ENCODE measurements around the gene CNNM4. TPM values are rescaled to one million over a fixed set of nuclear protein-coding genes. Genes with fewer than 3 reads are reported as not detected.
"Not testable (repeated sequence)": the region's sequence is repeated elsewhere in the genome, so short reads cannot be mapped to it uniquely, and the experiment has no call there.

Gene CNNM4
- total RNA-seq, 1 experiment from 2014 or later = 28.3 TPM

GRCh38 chr2:96792772-96793749 lies 32.4 kb downstream of the CNNM4 start:
- Mint-ChIP-seq H3K4me1 (ENCODE audit: low read depth, unreplicated experiment) (peaks cover 14% of the 10 kb centered on the region), H3K36me3 (ENCODE audit: insufficient read depth, unreplicated experiment) (peaks cover 7% of the 10 kb centered on the region), H3K9me3 (ENCODE audit: unreplicated experiment) (no peaks in the 10 kb centered on the region), H3K27me3 (ENCODE audit: insufficient read depth, unreplicated experiment) (no peaks in the 10 kb centered on the region), H3K4me3 (ENCODE audit: unreplicated experiment) (no peak overlapping the region), H3K27ac (ENCODE audit: unreplicated experiment) (no peak overlapping the region)
- BruUV-seq (replicated peaks) = no TSS peak
- POLR2A ChIA-PET = no interaction called here
- CTCF ChIA-PET = interaction anchor here (0.7 kb wide), 1 partner anchor 238 kb away, joined by 3 read pairs; no protein-coding TSS in a partner anchor
- Histone ChIP-seq H3K9me3 (no peaks in the 10 kb centered on the region), H3K36me3 (ENCODE audit: control insufficient read depth, insufficient read depth, low read length) (no peaks in the 10 kb centered on the region), H3K4me3 (ENCODE audit: low read depth, low read length) (no peak overlapping the region), H3K27me3 (replicated peaks; ENCODE audit: control insufficient read depth, insufficient read depth, low read length) (no peaks in the 10 kb centered on the region), H3K4me1 (peaks cover 13% of the 10 kb centered on the region)
- intact Hi-C loops (cut with micrococcal nuclease; ENCODE audit: unreplicated experiment) = no loop called here
- DNase-seq = no peak
- no peak for TF ChIP-seq CTCF (IDR thresholded peaks at IDR 0.05; ENCODE audit: insufficient read depth in 1 of 2, low read depth in 1 of 2, low read length in 1 of 2, severe bottlenecking in 1 of 2, unreplicated experiment in 1 of 2)

DNA sequence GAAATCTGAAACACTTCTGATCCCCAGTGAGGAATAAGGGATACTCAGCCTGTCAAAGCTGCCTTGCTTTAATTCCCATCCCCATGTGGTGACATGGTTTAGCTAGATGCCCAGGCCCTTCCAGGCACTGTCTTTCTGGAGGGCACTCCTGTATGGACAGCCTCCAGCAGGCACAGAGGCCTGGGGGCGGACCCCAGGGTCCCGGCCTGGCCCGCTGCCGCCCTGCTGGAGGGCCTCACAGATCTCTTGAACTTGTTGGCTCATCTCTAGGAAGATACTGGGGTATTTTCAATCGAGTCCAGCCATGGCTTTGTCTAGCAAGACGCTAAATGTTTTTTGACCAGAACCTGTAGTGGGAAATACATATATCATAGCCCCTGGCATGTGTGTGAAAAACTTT lies 34.4 kb downstream of the CNNM4 start:
- H3K36me3 Mint-ChIP-seq (ENCODE audit: insufficient read depth, unreplicated experiment) = no peaks in the 10 kb centered on the region
- H3K4me3 Mint-ChIP-seq (ENCODE audit: unreplicated experiment) = no peak overlapping the region
- H3K9me3 Mint-ChIP-seq (ENCODE audit: unreplicated experiment) = no peaks in the 10 kb centered on the region
- no peaks in the 10 kb centered on the region for H3K9me3 ChIP-seq
- no peaks in the 10 kb centered on the region; the same call in 1 of the 2 replicates for H3K36me3 ChIP-seq (ENCODE audit: control insufficient read depth, insufficient read depth, low read length)
- H3K4me1 ChIP-seq = no peaks in the 10 kb centered on the region
- intact Hi-C loops (cut with micrococcal nuclease; ENCODE audit: unreplicated experiment) = no loop called here
- CTCF ChIA-PET = no interaction called here
- no peak overlapping the region for H3K27ac Mint-ChIP-seq (ENCODE audit: unreplicated experiment)
- H3K27me3 Mint-ChIP-seq (ENCODE audit: insufficient read depth, unreplicated experiment) = no peaks in the 10 kb centered on the region
- DNase-seq = no peak
- no peak overlapping the region for H3K4me3 ChIP-seq (ENCODE audit: low read depth, low read length)
- no peaks in the 10 kb centered on the region for H3K27me3 ChIP-seq (replicated peaks; ENCODE audit: control insufficient read depth, insufficient read depth, low read length)
- POLR2A ChIA-PET = no interaction called here
- no peak for TF ChIP-seq CTCF (IDR thresholded peaks at IDR 0.05; ENCODE audit: insufficient read depth in 1 of 2, low read depth in 1 of 2, low read length in 1 of 2, severe bottlenecking in 1 of 2, unreplicated experiment in 1 of 2)
- H3K4me1 Mint-ChIP-seq (ENCODE audit: low read depth, unreplicated experiment) = no peaks in the 10 kb centered on the region
- BruUV-seq (replicated peaks) = no TSS peak

- H3K36me3 Mint-ChIP-seq (ENCODE audit: insufficient read depth, unreplicated experiment); H3K9me3 ChIP-seq; H3K27ac Mint-ChIP-seq (ENCODE audit: unreplicated experiment); H3K4me3 ChIP-seq (ENCODE audit: low read depth, low read length); H3K4me3 Mint-ChIP-seq (ENCODE audit: unreplicated experiment); H3K4me1 ChIP-seq; H3K9me3 Mint-ChIP-seq (ENCODE audit: unreplicated experiment); H3K27me3 ChIP-seq (replicated peaks; ENCODE audit: control insufficient read depth, insufficient read depth, low read length); H3K4me1 Mint-ChIP-seq (ENCODE audit: low read depth, unreplicated experiment); H3K27me3 Mint-ChIP-seq (ENCODE audit: insufficient read depth, unreplicated experiment); CTCF ChIA-PET; DNase-seq; H3K36me3 ChIP-seq (ENCODE audit: control insufficient read depth, insufficient read depth, low read length); POLR2A ChIA-PET; BruUV-seq (replicated peaks); intact Hi-C loops (cut with micrococcal nuclease; ENCODE audit: unreplicated experiment): not testable (repeated sequence)
These were observed 35.8 kb downstream of the CNNM4 start for GRCh38 chr2:96796497-96796896.
